GM21367 (cell line): Measurements from ENCODE around the gene RPA1.
"Not testable (repeated sequence)": the region's sequence is repeated elsewhere in the genome, so short reads cannot be mapped to it uniquely, and the experiment has no call there.

Experiments used
- ATAC-seq: cut with Tn5 transposase; IDR thresholded peaks from one replicate; pipeline ENCODE4 v1.9.1; 2021; ENCODE audit not compliant: unreplicated experiment

The RPA1 gene

GRCh38 chr17:1829592-1830257 is at the start of gene RPA1, which contains the start of gene SMYD4:
RPA1 (plus strand) TSS chr17:1830005; CDS start chr17:1830094, 89 bp downstream.
SMYD4 (minus strand) TSS chr17:1829902; CDS start chr17:1827994, 1,908 bp downstream.
- peak; percentile 76 for ATAC-seq

GRCh38 chr17:1782171-1782567 is 47.6 kb upstream of the RPA1 start:
- no peak for ATAC-seq

- no peak for ATAC-seq
Observed at GRCh38 chr17:1783271-1783670, 46.5 kb upstream of the RPA1 start.

GRCh38 chr17:1783834-1784611 is 45.8 kb upstream of the RPA1 start:
- ATAC-seq = no peak

GRCh38 chr17:1785930-1786329 is 43.9 kb upstream of the RPA1 start:
- ATAC-seq = no peak

- no peak for ATAC-seq
Observed at GRCh38 chr17:1786708-1787107, 43.1 kb upstream of the RPA1 start.

GRCh38 chr17:1787301-1787902 is 42.4 kb upstream of the RPA1 start:
- no peak for ATAC-seq

GRCh38 chr17:1789936-1790335 is 39.9 kb upstream of the RPA1 start:
- no peak for ATAC-seq

GRCh38 chr17:1792495-1793446 is 37.0 kb upstream of the RPA1 start:
- ATAC-seq = no peak

- ATAC-seq = no peak
Observed at GRCh38 chr17:1793447-1793806, 36.4 kb upstream of the RPA1 start.

GRCh38 chr17:1796800-1797199 is 33.0 kb upstream of the RPA1 start:
- ATAC-seq = no peak

GRCh38 chr17:1797323-1797722 is 32.5 kb upstream of the RPA1 start:
- no peak for ATAC-seq

- not testable (repeated sequence) for ATAC-seq
Observed at GRCh38 chr17:1797846-1798245, 32.0 kb upstream of the RPA1 start.

GRCh38 chr17:1800240-1800639 is 29.6 kb upstream of the RPA1 start:
- no peak for ATAC-seq

- no peak for ATAC-seq
Observed at GRCh38 chr17:1800712-1801111, 29.1 kb upstream of the RPA1 start.

GRCh38 chr17:1802429-1802828 is 27.4 kb upstream of the RPA1 start:
- no peak for ATAC-seq

GRCh38 chr17:1803280-1803679 is 26.5 kb upstream of the RPA1 start:
- no peak for ATAC-seq

GRCh38 chr17:1807890-1808289 is 21.9 kb upstream of the RPA1 start:
- no peak for ATAC-seq

GRCh38 chr17:1808644-1809043 is 21.2 kb upstream of the RPA1 start:
- ATAC-seq = no peak

- ATAC-seq = not testable (repeated sequence)
Observed at GRCh38 chr17:1809815-1810214, 20.0 kb upstream of the RPA1 start.
